ENCODE measurements around the gene DACT2.
"Not testable (repeated sequence)": the region's sequence is repeated elsewhere in the genome, so short reads cannot be mapped to it uniquely, and the experiment has no call there.

Gene DACT2

DNA sequence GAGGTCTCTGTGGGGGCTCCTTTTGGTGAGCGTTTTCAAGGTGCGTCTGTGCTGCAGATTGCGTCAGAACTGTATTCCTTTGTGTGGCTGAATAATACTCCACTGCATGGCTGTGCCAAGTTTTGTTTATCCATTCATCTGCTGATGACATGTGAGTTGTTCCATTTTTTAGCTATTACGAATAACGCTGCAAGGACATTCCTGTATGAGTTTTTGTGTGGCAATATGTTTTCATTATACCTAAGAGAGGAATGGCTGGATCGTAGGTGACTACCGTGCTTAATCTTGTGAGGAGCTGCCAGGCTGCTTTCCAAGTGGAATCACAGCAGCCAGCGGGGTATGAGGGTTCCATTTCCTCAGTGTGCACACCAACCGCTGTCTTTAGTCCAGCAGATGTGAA is 1.1 kb upstream of the DACT2 start:
- DNase-seq = no peak

DNA sequence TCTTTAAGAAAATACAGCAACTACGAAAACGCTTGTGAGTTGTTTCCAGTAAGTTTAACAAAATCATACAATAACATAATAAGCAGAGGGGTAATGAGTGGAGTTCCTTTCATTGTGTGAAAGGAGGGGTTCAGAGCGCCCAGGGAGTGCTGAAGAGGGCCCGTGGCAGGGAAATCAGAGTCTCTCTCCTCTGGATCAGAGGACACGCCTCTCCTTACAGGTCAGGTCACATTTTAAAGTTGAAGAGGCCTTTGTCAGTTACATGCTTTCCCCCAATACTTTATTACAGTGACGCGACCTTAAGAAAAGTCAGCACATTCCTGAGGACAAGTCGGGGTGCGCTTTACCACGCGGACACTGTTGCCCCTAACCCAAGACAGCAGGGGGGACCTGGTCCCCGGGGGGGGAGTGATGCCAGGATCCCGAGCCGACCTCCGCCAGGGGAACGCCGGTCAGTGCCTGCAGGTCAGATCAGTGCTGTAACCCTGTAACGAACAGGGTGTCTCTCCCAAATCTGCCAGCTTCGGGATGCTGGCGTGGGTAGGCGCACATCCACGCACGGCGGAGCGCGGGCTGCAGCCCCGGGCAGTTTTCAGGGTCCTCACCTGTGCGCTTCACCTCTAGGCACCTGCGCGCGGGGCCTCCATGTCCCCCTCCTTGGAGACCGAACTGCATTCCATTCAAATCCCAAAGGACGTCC is 848 bp downstream of the DACT2 start:
- DNase-seq = no peak

DNA sequence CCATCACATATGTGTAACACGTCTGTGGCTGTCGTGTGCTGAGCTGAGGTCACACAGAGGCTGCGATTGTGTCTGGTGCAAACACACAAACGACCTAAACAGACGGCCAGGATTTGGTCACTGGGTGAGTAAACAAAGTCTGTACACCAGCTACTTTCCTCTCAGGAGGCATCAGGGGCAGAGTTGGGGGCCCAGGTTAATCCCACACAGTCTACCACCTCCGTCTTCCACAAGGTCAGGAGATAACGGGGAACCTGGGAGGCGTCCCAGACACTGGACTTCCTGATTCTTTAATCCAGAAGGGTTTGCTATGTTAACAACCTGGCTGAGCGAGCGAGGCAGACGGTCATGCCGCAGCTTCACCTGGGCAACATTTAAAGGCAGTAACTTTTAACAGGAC is 1.5 kb downstream of the DACT2 start:
- no peak for DNase-seq

DNA sequence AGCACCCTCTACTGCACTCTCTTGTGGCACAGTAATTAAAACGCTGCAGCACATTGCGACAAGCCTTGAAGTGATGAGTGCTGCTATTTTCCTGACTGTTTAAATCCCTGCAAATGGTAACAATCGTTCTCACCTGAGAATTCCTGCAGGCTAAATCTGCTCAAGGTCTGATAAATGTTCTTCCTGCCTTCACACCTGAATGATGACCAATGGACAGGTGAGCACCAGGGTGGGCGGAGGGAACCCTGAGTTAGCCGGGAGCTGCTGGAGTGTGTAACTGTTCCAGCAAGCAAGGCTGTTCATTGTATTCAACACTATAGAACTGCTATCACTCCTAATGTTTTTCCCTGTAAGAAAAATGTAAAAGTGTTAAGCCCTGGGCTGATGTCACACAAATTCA is 4.0 kb downstream of the DACT2 start:
- no peak for DNase-seq

DNA sequence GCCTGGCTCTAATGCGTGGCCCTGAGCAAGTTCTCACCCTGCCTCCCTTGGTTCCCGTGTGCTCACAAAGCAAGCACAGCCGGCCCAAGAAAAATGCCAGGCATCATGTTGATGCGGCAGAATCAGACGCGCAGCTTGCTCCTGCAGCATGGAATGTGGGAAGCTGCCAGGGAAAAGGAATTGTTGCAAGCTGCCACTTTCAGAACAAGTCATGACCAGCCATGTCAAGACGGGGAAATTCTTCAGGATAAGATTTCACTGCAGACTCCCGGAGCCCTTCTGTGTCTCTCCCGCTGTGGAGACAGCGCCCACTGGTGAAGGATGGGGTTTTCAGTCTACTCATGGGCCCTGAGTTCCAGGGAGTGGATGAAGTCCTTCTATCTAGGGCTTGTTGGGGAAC is 4.6 kb downstream of the DACT2 start:
- no peak for DNase-seq

DNA sequence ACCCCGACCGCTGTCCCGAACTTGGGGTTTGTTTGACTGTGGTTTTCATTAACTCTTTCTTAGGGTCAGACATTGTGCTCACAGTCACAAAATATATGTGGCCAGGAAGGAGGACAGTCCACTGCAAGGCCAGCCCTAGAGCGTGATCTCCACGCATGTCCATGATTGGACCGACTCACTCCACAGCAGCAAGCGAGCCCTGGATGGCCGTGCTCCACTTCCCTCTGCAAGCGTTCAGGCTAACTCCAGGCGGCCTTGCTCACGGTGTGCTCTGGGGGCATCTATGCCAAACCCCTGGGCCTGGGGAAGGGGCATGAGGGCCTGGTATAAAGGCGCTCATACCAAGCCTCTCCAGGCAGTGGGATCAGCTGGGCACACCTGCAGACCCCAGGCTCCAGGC is 5.6 kb downstream of the DACT2 start:
- DNase-seq = no peak

DNA sequence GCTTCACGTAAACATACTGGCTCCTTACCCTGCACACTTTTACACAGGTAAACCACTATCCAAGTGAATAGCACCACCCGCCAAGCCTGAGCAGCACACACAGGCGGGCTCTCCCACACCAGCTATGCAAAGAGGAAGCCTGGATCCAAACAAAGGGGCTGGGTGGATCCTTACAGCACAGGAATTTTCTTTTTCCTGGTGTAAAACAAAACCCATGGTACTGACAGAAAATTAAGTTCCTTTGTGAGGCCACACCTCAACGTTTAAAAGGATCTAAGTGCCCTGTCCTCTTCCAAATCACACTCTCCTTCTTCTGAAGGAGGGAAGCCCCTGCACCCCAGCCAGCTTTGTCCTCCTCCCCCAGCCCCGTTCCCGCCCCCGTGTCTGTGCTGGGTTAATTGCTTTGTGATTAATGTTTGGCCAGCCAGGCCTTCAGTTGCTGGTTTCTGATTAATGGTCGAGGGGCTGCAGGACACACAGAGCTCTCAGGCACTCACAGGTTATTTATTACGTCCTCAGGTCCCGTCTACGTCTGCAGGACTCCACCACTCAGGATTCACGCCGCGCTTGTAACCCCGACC is 6.1 kb downstream of the DACT2 start:
- no peak for DNase-seq

DNA sequence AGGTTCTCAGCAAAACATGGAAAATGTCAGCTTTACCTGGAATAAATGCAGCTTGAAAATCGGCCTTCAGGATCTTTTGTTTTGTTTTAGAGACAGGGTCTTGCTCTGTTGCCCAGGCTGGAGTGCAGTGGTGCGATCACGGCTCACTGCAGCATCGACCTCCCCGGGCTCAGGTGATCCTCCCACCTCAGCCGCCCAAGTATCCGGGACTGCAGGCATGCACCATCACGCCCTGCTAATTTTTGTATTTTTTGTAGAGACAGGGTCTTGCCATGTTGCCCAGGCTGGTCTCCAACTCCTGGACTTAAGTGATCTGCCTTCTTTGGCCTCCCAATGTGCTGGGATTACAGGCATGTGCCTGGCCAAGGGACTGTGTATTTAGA is 7.5 kb downstream of the DACT2 start:
- not testable (repeated sequence) for DNase-seq

DNA sequence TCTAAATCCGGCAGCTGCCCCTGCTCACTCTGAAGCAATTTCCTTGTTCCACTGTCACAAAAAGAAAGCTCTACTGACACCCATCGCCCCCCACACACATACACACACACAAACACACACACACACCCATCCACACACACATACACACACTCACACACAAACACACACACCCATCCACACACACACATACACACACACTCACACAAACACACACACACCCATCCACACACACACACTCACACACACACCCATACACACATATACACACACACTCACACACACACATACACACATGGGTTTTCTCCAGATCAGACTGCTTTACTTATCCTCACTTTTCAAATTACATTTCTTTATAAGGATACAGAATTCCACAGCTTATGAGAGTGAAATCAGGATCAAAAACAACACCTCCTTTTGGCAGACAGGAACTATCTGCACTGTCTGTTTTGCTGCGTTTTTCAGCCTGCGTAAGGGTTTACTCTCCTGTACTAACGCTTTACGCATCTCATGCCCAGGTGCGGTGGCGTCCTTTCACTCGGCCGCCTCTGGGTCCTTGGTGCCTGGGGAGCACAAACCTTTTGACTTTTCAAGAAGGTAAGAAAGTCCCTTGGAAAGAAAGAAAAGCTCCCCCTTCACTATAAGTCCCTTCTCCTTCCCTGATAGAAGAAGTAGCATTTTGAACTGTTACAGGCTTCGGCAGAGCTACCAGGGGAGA is 8.0 kb downstream of the DACT2 start:
- no peak for DNase-seq

DNA sequence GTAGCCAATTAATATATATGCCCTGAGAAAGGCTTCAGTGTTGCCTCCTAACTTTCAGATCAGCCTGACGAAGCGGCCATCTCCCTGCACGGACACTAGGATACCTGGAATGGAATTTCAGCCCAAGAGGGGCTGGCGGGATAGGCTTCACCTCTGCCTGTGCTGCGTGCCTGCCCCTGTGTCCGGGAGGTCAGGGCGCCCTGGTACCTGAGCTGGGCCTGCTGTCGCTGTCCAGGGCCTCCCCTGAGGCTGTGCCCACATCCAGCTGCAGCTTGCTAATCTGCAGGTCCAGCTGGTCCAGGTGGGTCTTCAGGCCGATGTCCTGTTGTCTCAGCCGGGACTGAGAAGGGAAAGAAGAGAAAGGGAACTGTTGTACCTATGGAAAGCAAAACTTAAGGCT is 8.6 kb downstream of the DACT2 start:
- DNase-seq = no peak

DNA sequence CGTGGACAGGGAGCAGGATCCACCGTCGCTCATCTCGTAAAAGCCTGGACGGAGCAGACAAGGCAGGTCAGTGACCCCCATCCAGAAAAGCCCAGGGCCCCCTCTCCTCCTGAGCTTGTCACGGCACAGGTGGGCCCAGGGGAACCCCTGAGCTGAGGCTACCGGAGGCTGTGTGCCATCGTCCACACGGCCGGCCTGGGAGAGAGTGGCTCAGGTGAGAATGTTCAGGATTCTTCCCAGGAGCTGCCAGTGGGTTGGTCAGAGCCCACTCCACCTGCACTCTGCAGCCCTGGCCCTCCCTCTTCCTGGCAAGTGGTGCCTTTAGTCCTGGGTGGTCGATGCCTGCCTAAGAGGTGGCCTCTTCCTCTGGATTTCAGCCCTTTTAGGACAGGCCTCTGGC is 9.2 kb downstream of the DACT2 start:
- no peak for DNase-seq

DNA sequence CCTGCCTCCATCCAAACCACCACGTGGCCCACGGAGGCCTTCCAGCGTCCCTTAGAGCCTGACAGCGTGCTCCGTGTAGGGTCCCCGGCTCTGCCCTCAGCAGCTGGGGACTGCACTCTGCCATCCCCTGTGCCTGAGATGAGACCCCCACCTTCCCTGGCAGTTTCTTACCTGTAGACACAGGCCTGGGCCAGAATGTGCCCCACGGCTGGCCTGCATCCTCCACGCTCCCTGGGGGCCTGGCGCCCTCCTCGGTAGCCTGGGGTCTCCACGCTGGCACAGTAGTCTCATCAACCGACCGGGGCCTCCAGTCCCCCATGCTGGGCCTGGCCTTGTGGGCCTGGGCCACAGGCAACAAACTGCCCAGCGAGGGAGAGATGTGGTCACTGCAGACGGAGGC is 9.6 kb downstream of the DACT2 start:
- no peak for DNase-seq

DNA sequence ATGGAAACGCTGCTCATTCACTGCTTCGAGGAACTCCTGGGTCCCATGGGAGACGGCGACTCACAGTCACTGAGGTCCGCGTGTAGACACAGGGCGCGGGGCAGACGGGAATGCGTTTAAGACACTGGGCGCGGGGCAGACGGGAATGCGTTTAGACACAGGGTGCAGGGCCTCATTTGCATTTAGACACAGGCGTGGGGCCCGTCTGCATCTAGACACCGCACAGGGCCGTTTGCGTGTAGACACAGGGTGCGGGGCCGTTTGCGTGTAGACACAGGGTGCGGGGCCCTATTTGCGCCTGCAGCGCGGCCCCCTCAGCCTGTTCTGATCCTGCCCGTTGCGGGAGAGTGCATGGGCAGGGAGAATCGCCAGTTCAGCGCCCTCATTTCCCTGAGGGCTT is 10.4 kb downstream of the DACT2 start:
- no peak for DNase-seq

DNA sequence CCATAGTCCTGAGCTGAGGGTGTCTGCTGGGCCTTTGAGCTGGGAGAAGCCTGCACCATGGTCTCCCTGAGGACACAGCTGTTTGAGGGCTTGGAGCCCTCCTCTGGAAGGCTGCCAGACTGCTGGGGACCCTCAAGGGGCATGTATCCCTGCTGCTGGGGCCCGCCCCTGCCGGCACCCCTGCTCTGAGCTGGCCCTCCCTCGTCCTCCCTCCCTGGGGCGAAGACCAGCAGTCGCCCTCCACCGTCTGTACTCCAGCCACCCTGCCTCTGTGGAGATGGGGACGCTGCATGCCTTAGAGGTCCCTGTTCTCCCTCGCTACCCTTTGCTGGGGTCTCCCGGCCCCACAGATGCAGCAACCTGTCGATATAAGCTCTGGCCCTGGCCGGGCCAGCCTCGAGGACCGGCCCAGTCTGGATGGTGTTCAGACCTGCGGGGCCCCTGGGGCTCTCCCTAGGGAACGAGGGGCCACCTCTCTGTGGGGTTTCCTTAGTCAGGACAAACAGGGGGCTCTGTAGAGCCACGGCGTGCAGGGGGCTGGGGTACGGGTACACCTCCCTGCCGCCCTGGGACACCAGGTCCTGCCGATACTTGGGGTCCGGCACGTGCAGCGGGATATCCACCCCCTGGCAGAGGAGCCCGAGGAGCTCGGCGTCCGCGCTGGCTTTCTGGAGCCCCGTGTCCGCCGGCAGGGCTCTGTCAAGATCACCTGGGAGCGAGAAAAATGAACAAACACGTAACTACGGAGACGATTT is 11.0 kb downstream of the DACT2 start:
- DNase-seq = no peak

DNA sequence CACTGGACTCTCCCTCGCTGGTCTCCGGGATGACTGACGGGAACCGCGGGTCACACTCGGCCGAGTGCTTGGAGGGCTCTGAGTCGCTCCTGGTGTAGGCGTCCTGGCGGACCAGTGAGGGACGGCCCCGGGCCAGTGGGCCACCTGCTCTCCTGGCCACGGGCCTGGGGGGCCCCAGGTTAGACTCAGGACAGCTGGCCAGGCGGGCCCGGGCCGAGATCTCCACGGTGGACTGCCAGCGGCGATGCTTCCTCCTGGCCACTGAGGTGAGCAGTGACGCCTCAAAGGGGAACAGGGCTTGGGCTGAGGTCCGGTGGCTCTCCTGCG is 11.9 kb downstream of the DACT2 start:
- DNase-seq = no peak

DNA sequence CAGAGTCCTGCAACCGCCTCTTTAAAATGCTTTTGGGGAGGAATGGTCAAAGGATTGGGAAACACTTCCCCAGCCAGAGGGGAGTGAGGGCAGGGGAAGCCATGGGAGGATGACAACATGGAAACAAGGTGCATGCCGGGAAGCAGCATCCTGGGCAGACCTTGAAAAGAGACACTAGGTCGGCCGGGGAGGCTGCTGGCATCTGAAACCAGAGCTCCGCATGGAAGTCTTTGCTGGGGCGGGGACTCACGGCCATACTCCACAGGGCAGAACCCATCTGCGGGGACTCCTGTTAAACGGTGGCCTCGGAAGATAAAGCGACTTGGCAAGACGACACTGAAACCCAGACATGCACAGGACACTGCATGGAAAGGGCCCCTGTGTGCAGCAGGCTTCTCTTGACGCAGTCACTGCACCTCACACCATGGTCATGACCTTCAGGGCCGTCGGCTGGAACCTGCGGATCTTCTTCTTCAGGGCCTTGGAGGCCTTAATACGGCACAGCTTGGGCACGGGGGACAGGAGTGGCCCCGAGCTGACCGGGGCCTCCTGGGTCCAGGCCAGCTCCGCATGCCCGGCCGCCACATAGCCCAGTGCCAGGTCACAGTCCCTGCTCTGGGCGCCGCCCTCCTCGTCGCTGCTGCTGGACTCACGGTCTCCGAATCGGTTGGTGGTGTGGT is 12.4 kb downstream of the DACT2 start:
- DNase-seq = no peak

DNA sequence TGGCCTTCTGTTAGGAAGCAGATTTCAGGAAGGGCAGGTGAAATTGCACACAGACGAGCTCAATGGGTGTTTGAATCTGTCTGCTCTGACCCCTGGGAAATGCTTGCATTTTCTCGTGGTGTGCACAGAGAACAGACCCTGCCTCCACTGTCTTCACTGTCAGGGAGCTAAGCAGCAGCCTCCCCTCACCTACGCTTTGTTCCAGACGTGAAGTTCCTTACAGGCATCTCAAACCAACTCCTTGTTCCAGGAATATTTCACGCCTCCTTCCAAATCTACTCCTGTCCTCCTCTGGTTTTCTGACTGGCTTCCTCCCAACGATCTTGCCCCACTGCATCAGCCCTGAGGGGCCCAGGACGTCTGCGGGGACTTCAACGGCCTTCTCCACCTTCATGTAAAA is 13.7 kb downstream of the DACT2 start:
- no peak for DNase-seq

DNA sequence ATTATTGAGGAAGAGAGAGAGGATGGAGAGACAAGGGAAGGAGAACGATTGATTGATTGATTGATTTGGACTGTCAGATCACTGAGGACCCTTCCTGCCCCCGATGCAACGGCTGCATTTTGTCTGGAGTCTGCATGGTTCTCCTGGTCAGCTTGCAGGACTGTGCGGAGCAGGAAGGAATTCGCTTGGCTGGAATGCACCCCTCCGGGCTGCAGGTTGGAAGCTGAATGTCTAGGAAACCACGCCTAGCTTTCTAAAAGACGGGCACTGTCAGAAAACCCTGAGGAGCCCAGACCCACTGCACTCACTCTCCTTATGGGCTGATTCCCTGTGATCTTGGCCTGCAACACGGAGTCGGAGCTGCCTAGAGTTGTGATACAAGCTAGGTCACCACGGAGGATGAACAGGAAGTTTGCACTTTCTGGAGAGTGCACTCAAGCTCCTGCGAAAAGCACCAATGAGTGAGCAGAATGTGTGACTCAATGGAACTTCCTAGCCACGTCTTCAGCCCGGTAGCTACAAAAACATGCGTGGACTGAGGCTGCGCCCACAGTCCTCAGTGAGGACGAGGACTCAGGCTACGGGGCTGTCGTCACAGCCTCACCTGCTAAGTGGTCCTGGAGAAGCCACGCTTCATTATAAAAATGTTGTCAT is 14.4 kb downstream of the DACT2 start:
- DNase-seq = no peak

DNA sequence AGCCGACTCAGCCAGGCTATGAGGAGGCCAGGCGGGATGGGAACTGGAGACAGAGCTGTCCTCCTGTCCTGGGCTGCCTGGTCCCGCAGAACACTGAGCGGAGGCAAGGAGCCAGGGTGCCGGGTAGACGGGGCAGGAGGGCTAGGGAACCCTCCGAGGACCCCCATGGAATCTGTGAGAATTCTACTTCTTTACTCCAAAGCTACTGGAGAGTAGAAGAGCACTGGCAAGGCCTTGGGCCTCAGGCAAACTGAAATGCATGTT is 14.9 kb downstream of the DACT2 start:
- no peak for DNase-seq

DNA sequence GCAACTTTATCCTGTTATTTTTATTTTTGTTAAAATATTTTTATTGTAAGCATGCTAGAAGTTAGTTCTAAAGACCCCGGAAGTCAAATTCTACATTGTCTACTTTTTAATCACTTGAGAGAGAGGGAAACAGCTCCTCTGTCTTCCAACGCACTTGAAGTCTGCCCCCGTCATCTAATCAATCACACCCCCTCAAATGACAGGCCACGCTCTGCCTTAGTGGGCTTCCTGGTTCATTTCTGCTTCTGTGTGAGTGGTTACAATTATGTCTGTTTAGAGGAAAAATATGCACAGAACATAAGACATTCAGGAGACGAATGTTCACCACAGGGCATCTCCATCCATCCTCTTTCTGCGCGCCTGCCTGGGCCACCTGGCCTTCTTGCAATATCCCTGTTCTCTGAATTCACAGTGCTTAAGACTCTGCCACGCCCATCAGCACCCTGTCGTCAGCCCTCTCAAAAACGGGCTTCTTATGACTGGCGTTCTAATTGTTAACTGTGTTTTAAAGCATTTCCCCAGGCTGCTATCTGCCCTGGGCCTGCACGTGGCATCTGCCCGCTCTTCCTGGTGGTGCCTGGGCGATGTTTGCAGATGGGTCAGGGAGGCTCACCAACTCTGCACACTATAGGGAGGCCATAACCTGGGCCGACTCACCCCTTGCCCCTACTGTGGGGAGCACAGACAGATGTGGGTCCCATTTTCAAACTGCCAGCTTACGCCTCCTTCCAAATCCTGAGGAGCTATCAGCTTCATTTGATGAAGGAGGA is 15.4 kb downstream of the DACT2 start:
- no peak for DNase-seq

DNA sequence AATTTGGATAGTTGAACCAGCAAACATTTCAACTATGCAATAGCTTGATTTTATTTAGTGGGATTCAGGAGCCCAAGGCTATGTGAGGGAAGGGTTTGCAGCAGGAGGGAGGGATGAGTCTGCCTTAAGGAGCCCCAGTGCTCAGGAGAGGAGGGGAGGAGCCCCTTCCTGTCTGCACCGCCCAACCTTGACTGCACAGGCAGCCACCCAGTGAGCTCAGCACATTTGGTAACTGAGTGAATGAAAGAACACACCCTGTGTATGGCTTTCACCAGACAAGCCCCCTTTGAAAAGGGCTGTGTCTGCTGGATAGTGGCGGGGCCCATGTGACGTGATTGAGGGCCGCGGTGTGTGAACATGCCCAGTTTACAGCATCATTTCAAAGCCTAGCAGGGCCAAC is 17.0 kb downstream of the DACT2 start:
- DNase-seq = no peak

DNA sequence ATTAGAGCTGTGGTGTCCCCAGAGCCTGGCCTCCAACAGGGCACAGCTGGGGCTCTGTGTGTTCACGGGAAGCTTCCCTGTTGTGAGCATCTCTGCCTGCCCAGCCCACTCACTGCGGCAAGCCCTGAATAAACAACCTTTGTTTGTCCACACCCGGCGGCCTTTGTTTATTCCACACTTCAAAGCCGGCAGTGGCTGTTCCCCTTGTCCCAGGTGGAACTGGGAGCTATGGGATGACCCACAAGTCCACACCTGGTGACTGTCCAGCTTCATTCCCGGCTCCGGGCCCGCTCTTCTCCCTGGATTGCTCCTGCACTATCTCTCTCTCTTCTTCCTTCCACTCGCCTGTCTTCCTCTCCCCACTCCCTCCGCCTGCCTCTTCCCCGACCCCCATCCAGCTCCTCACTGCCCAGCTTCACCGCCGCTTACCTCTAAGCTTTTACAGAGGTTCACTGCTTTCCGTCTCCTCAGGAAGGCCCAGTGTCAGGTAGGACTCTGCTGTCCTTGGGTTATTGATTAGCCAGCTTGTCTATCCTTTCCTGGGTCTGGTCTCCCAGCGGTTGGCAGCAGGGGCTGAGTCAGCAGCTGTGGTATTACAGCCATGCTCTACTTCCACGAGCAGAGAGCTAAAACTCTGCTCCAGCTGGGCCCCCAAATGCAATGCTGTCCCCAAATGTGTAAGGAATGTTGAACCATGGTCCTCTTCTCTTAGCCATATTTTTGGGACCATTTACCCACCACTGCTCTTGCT is 17.8 kb downstream of the DACT2 start:
- DNase-seq = no peak

Measured in EL (cell line).